Measurements from ENCODE around the gene PPP2R1A. TPM values are rescaled to one million over a fixed set of nuclear protein-coding genes. Genes with fewer than 3 reads are reported as not detected.

The PPP2R1A gene
- total and polyA plus RNA-seq, 2 donors (not counting 3 experiments of a cell fraction or from before 2014, with no cell fraction given): 221 to 253 TPM

DNA sequence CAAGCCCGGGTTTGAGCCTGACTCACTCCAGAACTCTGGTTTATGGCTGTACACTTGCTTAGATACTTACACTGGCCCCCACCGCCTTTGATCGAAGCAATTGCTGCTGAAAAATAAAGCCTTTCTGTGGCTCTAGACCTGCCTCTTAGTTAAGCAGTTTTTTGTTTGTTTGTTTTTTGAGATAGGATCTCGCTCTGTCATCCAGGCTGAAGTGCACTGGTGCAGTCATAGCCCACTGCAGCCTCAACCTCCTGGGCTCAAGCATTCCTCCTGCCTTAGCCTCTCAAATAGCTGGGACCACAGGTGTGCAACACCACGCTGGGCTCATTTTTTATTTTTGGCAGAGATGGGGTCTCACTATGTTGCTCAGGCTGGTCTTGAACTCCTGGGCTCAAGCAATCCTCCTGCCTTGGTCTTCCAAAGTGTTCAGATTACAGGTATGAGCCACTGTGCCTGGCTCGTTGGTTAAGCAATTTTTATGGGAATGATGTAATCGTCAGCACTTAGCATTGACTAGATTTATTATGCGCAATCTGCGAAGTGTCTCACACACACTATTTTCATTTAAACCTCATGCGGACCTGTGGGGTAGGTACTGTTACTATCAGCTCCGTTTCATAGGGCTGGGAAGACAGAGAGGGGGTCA is 22.2 kb downstream of the PPP2R1A start:
- Histone ChIP-seq H3K9me3 (replicated peaks; ENCODE audit: control insufficient read depth, insufficient read depth, low read length) (no peaks in the 10 kb centered on the region), H3K9me1 (replicated peaks; ENCODE audit: control insufficient read depth, extremely low read depth, insufficient read depth, low read length) (no peaks in the 10 kb centered on the region), H3K4me1 (ENCODE audit: control insufficient read depth, extremely low read depth, insufficient read depth, low read length) (no peaks in the 10 kb centered on the region), H3K9ac (replicated peaks; ENCODE audit: extremely low read depth, insufficient read depth, low read length) (no peak overlapping the region), H2AFZ (ENCODE audit: low read depth, low read length) (no peak overlapping the region), H3K4me3 (replicated peaks in 1 of 3; ENCODE audit: insufficient read depth in 1 of 3, low read depth in 1 of 3, low read length in 3 of 3) (no peak overlapping the region), H3K4me2 (ENCODE audit: insufficient read depth, low read length) (no peak overlapping the region), H3K27me3 (ENCODE audit: control insufficient read depth in 2 of 2, insufficient read depth in 2 of 2, low read length in 2 of 2) (no peaks in the 10 kb centered on the region), H3K27ac (ENCODE audit: insufficient read depth, low read depth, low read length) (no peak overlapping the region), H4K20me1 (replicated peaks; ENCODE audit: control insufficient read depth, extremely low read depth, insufficient read depth, low read length) (no peaks in the 10 kb centered on the region), H3K36me3 (ENCODE audit: control insufficient read depth in 2 of 2, extremely low read depth in 1 of 2, insufficient read depth in 2 of 2, low read length in 2 of 2) (peaks cover 38 to 62% of the 10 kb centered on the region in 2 experiments), H3K79me2 (ENCODE audit: control insufficient read depth, insufficient read depth, low read length) (peaks cover 14% of the 10 kb centered on the region)
- no TSS peak for BruUV-seq (replicated peaks)
- POLR2A ChIA-PET: no interaction called here
- dilution Hi-C loops (cut with MboI; ENCODE audit: extremely low pct_ligation_motif_present, low sequenced_read_pairs) (no loop called here), intact Hi-C loops (cut with micrococcal nuclease) (no loop called here)
- CTCF ChIA-PET: no interaction called here
- TF ChIP-seq MYC (IDR thresholded peaks at IDR 0.05; ENCODE audit: low read depth, low read length) (no peak), FOS (IDR thresholded peaks at IDR 0.05; ENCODE audit: borderline replicate concordance, insufficient read depth, low read length) (no peak), GATA2 (IDR thresholded peaks at IDR 0.05; ENCODE audit: insufficient read depth, insufficient read length, low read depth, low read length) (no peak), POLR2AphosphoS5 (IDR thresholded peaks at IDR 0.05; ENCODE audit: insufficient read depth, low read depth, low read length) (no peak), CTCF (IDR thresholded peaks at IDR 0.05; ENCODE audit: extremely low read depth in 1 of 2, insufficient read depth in 1 of 2, low read depth in 1 of 2, low read length in 2 of 2) (no peak), POLR2A (IDR thresholded peaks at IDR 0.05; ENCODE audit: low read depth, low read length) (no peak), JUN (IDR thresholded peaks at IDR 0.05; ENCODE audit: borderline replicate concordance, insufficient read depth, insufficient read length, low read depth) (no peak), EZH2 (IDR thresholded peaks at IDR 0.05; ENCODE audit: borderline replicate concordance, low read depth, low read length, severe bottlenecking) (no peak)
- TF ChIP-seq, protein P1, sequence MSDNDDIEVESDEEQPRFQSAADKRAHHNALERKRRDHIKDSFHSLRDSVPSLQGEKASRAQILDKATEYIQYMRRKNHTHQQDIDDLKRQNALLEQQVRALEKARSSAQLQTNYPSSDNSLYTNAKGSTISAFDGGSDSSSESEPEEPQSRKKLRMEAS (IDR thresholded peaks at IDR 0.05; ENCODE audit: insufficient read depth, insufficient read length): no peak
- no peak for DNase-seq (ENCODE audit: low read depth, low spot score)
- no peak for FAIRE-seq
